ENCODE results near the gene IFI16. TPM values are rescaled to one million over a fixed set of nuclear protein-coding genes. Genes with fewer than 3 reads are reported as not detected.

Gene IFI16
- total RNA-seq, 1 donor from 2014 or later: 34.3 TPM

- no peak overlapping the region for H3K4me3 ChIP-seq (ENCODE audit: low read depth, low read length)
- DNase-seq (ENCODE audit: low read depth): no peak
- no peaks in the 10 kb centered on the region for H3K27me3 ChIP-seq (ENCODE audit: control insufficient read depth, insufficient read depth, low read length)
- H3K36me3 ChIP-seq (ENCODE audit: control insufficient read depth, insufficient read depth, low read length): no peaks in the 10 kb centered on the region
- TF ChIP-seq, protein P1, sequence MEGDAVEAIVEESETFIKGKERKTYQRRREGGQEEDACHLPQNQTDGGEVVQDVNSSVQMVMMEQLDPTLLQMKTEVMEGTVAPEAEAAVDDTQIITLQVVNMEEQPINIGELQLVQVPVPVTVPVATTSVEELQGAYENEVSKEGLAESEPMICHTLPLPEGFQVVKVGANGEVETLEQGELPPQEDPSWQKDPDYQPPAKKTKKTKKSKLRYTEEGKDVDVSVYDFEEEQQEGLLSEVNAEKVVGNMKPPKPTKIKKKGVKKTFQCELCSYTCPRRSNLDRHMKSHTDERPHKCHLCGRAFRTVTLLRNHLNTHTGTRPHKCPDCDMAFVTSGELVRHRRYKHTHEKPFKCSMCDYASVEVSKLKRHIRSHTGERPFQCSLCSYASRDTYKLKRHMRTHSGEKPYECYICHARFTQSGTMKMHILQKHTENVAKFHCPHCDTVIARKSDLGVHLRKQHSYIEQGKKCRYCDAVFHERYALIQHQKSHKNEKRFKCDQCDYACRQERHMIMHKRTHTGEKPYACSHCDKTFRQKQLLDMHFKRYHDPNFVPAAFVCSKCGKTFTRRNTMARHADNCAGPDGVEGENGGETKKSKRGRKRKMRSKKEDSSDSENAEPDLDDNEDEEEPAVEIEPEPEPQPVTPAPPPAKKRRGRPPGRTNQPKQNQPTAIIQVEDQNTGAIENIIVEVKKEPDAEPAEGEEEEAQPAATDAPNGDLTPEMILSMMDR (IDR thresholded peaks at IDR 0.05; ENCODE audit: insufficient read depth, low read length, poor library complexity, severe bottlenecking): no peak
Measured at GRCh38 chr1:159088546-159089183, 79.0 kb downstream of the IFI16 start.

DNA sequence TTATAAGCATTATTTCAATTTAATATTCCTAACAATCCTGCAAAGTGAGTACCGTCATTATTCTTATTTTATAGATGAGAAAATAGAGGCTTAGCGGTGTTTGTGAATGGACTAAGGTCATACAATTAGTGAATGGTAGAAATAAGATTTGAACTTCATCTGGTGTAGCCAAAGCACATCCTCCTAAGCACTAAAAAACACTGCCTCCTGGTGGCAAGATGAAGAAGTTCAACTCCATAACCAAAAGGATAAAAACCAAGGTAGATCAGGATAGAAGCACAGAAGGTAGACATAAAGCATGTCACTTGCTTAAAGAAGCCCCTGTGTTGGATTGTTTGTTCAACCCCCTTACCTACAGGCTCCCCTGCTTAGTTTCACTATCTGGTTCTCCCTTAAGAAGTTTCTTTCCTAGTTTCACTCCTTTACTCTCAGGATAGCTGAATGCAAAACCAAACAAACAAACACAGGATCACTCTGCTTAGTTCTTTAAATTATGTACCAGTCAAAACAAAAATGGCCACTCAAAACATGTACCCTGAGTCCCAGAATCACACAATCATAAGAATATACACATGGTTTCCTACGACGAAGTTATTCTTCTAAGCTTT is 79.6 kb downstream of the IFI16 start:
- Histone ChIP-seq H3K36me3 (ENCODE audit: control insufficient read depth, insufficient read depth, low read length) (no peaks in the 10 kb centered on the region), H3K27me3 (ENCODE audit: control insufficient read depth, insufficient read depth, low read length) (no peaks in the 10 kb centered on the region), H3K4me3 (ENCODE audit: low read depth, low read length) (no peak overlapping the region)
- DNase-seq (ENCODE audit: low read depth): no peak
- TF ChIP-seq, protein P1 (IDR thresholded peaks at IDR 0.05; ENCODE audit: insufficient read depth, low read length, poor library complexity, severe bottlenecking): peak; percentile 38

DNA sequence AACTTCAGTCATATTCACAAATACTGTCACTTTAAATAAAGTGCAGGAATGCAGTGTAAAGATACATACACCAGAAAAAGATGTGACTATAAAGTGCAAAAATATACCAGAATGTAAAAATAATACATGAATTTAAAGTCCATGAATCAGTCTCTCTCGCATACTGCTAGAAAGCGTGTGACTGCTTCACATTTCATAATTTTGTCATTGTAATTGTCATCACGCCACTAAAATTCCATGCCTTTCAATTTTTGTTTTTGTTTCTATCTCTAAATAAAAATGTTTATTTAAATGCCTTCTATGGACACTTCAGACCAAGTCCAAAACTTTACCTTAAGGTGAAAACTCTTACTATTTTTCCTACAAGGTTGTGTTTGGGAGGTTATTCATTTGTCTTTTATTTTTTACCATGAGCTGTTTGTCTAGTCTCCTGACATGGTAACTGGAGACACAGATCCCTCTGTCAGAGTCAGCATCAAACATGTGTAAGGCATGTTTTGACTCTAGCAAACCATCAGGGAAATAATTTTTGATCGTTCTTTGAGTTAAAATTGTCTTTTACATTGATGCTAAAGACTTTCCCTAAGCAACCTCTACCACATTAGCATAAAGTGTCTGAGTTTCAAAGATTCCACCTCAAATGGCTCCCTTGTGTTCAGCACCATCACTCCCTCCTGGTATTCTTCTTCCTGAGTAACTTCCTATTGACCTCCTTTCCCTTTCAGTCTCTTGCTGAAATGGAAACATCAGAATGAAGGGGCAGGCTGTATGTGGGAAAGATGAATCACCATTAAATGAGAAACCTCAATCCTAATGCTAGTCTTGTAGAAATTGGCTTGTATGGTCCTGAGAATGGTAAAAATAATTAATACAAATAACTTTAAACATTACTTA is 80.8 kb downstream of the IFI16 start:
- Histone ChIP-seq H3K27me3 (ENCODE audit: control insufficient read depth, insufficient read depth, low read length) (no peaks in the 10 kb centered on the region), H3K36me3 (ENCODE audit: control insufficient read depth, insufficient read depth, low read length) (no peaks in the 10 kb centered on the region), H3K4me3 (ENCODE audit: low read depth, low read length) (no peak overlapping the region)
- TF ChIP-seq, protein P1 (IDR thresholded peaks at IDR 0.05; ENCODE audit: insufficient read depth, low read length, poor library complexity, severe bottlenecking): no peak
- no peak for DNase-seq (ENCODE audit: low read depth)

DNA sequence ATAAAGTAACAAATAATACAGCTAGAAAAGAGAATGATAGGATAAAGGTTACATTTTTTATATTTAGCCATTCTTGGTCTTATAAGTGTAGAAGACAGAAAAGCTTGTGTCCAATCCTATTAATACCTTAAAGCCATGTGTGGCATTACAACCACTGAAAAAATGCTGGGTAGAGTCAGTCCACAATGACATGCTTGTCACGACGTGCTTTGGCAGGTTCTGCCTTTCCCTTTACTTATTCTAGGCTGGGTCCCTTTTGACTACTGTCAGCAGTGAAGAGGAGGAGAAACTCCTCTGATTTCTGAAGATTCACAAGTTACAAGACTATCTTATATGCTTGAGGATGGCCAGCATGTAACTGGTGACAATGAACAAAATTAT is 81.5 kb downstream of the IFI16 start:
- no peaks in the 10 kb centered on the region for H3K27me3 ChIP-seq (ENCODE audit: control insufficient read depth, insufficient read depth, low read length)
- TF ChIP-seq, protein P1 (IDR thresholded peaks at IDR 0.05; ENCODE audit: insufficient read depth, low read length, poor library complexity, severe bottlenecking): no peak
- no peak overlapping the region for H3K4me3 ChIP-seq (ENCODE audit: low read depth, low read length)
- H3K36me3 ChIP-seq (ENCODE audit: control insufficient read depth, insufficient read depth, low read length): no peaks in the 10 kb centered on the region
- DNase-seq (ENCODE audit: low read depth): no peak

GRCh38 chr1:159091607-159092031 is 81.9 kb downstream of the IFI16 start:
- Histone ChIP-seq H3K36me3 (ENCODE audit: control insufficient read depth, insufficient read depth, low read length) (no peaks in the 10 kb centered on the region), H3K4me3 (ENCODE audit: low read depth, low read length) (no peak overlapping the region), H3K27me3 (ENCODE audit: control insufficient read depth, insufficient read depth, low read length) (no peaks in the 10 kb centered on the region)
- DNase-seq (ENCODE audit: low read depth): no peak
- TF ChIP-seq, protein P1 (IDR thresholded peaks at IDR 0.05; ENCODE audit: insufficient read depth, low read length, poor library complexity, severe bottlenecking): no peak
